ENCODE measurements around the gene MED28.

DNA sequence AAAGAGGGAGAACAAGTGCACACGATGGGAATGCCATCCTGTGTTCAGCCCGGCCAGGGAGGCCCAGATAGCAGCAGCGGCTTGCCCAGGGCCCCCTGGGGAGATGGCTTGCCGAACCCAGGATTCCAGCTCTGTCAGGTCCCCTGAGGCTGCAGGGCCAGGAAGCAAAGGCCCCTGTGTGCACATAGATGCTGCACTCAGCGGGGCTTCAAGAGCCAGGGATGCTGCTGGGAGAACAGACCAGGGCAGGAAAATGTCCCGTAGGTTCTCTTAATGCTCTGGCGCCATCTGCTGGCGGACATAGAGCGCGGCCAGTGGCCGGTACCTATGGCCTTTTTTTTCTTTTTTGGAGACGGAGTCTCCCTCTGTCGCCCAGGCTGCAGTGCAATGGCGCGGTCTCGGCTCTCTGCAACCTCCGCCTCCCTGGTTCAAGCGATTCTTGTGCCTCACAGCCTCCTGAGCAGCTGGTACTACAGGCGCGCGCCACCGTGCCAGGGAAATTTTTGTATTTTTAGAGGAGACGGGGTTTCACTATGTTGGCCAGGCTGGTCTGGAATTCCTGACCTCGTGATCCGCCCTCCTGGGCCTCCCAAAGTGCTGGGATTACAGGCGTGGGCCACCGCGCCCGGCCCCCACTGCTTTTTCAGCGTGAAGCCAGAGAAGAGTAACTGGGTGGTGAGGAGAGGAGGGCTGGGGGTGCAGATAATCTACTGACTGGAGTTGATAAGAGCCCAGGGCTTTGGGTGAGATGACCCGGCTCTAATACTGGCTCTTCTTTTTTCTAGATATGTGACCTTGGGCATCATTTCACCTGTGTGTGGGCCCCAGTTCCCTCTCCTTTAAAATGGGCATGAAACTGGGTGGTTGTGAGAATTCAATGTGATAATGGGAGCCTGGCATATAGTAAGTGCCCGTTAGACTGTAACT lies 22.5 kb downstream of the MED28 start:
- TF ChIP-seq, protein P1, sequence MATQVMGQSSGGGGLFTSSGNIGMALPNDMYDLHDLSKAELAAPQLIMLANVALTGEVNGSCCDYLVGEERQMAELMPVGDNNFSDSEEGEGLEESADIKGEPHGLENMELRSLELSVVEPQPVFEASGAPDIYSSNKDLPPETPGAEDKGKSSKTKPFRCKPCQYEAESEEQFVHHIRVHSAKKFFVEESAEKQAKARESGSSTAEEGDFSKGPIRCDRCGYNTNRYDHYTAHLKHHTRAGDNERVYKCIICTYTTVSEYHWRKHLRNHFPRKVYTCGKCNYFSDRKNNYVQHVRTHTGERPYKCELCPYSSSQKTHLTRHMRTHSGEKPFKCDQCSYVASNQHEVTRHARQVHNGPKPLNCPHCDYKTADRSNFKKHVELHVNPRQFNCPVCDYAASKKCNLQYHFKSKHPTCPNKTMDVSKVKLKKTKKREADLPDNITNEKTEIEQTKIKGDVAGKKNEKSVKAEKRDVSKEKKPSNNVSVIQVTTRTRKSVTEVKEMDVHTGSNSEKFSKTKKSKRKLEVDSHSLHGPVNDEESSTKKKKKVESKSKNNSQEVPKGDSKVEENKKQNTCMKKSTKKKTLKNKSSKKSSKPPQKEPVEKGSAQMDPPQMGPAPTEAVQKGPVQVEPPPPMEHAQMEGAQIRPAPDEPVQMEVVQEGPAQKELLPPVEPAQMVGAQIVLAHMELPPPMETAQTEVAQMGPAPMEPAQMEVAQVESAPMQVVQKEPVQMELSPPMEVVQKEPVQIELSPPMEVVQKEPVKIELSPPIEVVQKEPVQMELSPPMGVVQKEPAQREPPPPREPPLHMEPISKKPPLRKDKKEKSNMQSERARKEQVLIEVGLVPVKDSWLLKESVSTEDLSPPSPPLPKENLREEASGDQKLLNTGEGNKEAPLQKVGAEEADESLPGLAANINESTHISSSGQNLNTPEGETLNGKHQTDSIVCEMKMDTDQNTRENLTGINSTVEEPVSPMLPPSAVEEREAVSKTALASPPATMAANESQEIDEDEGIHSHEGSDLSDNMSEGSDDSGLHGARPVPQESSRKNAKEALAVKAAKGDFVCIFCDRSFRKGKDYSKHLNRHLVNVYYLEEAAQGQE (IDR thresholded peaks at IDR 0.05; ENCODE audit: low read depth, low read length) = no peak
- TF ChIP-seq, protein P2, sequence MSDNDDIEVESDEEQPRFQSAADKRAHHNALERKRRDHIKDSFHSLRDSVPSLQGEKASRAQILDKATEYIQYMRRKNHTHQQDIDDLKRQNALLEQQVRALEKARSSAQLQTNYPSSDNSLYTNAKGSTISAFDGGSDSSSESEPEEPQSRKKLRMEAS (IDR thresholded peaks at IDR 0.05; ENCODE audit: low read depth) = no peak
- TF ChIP-seq, protein P3, sequence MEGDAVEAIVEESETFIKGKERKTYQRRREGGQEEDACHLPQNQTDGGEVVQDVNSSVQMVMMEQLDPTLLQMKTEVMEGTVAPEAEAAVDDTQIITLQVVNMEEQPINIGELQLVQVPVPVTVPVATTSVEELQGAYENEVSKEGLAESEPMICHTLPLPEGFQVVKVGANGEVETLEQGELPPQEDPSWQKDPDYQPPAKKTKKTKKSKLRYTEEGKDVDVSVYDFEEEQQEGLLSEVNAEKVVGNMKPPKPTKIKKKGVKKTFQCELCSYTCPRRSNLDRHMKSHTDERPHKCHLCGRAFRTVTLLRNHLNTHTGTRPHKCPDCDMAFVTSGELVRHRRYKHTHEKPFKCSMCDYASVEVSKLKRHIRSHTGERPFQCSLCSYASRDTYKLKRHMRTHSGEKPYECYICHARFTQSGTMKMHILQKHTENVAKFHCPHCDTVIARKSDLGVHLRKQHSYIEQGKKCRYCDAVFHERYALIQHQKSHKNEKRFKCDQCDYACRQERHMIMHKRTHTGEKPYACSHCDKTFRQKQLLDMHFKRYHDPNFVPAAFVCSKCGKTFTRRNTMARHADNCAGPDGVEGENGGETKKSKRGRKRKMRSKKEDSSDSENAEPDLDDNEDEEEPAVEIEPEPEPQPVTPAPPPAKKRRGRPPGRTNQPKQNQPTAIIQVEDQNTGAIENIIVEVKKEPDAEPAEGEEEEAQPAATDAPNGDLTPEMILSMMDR (IDR thresholded peaks at IDR 0.05) = peak; percentile 92
- TF ChIP-seq POLR2AphosphoS5 (IDR thresholded peaks at IDR 0.05; ENCODE audit: low read depth, low read length) = no peak
- no peak for TF ChIP-seq MXI1 (IDR thresholded peaks at IDR 0.05; ENCODE audit: low read depth, low read length)
- TF ChIP-seq FOXM1 (IDR thresholded peaks at IDR 0.05; ENCODE audit: low read depth) = no peak

All from SK-N-SH (cell line).